ENCODE measurements around the gene TMEM170B. TPM values are rescaled to one million over a fixed set of nuclear protein-coding genes. Genes with fewer than 3 reads are reported as not detected.

The TMEM170B gene
- total RNA-seq, 2 donors from 2014 or later = 1.4 to 1.6 TPM

- H3K9me3 Mint-ChIP-seq = no peaks in the 10 kb centered on the region
- H3K4me1 Mint-ChIP-seq (ENCODE audit: low read depth in 2 of 2) = no peaks in the 10 kb centered on the region
- peaks cover 14 to 51% of the 10 kb centered on the region in 2 donors for H3K27me3 Mint-ChIP-seq
- H3K27ac Mint-ChIP-seq = no peak overlapping the region
- ATAC-seq = no peak
- peaks cover 6% of the 10 kb centered on the region for H3K36me3 Mint-ChIP-seq
- no peak overlapping the region for H3K4me3 Mint-ChIP-seq
- no peak for DNase-seq (ENCODE audit: low spot score)
Measured at GRCh38 chr6:11514672-11515071, 22.9 kb upstream of the TMEM170B start.

- Mint-ChIP-seq H3K27ac (no peak overlapping the region), H3K36me3 (peaks cover under 1% of the 10 kb centered on the region), H3K4me1 (ENCODE audit: low read depth in 2 of 2) (no peaks in the 10 kb centered on the region), H3K27me3 (peaks cover 12 to 47% of the 10 kb centered on the region in 2 donors), H3K9me3 (no peaks in the 10 kb centered on the region), H3K4me3 (no peak overlapping the region)
- ATAC-seq = no peak
- no peak for DNase-seq (ENCODE audit: low spot score)
Measured at GRCh38 chr6:11515763-11516162, 21.8 kb upstream of the TMEM170B start.

GRCh38 chr6:11522812-11523605, 14.5 kb upstream of the TMEM170B start:
- peak in 1 of 2 donors; percentile 20 for ATAC-seq
- H3K4me1 Mint-ChIP-seq (ENCODE audit: low read depth in 2 of 2) = peaks cover 0 to 2% of the 10 kb centered on the region in 2 donors
- no peaks in the 10 kb centered on the region for H3K36me3 Mint-ChIP-seq
- no peak overlapping the region for H3K27ac Mint-ChIP-seq
- no peak overlapping the region for H3K4me3 Mint-ChIP-seq
- peaks cover 0 to 6% of the 10 kb centered on the region in 2 donors for H3K27me3 Mint-ChIP-seq
- H3K9me3 Mint-ChIP-seq = no peaks in the 10 kb centered on the region
- no peak for DNase-seq (ENCODE audit: low spot score)

GRCh38 chr6:11525468-11526155, 11.9 kb upstream of the TMEM170B start:
- DNase-seq (ENCODE audit: low spot score) (peak; percentile 71), ATAC-seq (peak; percentile 75 to 91)
- Mint-ChIP-seq H3K36me3 (no peaks in the 10 kb centered on the region), H3K27ac (peak overlapping the region in 1 of 2 donors; percentile 56), H3K27me3 (peaks cover 11 to 23% of the 10 kb centered on the region in 2 donors), H3K4me3 (no peak overlapping the region), H3K4me1 (ENCODE audit: low read depth in 2 of 2) (peaks cover 0 to 2% of the 10 kb centered on the region in 2 donors), H3K9me3 (no peaks in the 10 kb centered on the region)

- Mint-ChIP-seq H3K4me3 (no peak overlapping the region), H3K9me3 (no peaks in the 10 kb centered on the region), H3K36me3 (no peaks in the 10 kb centered on the region), H3K27me3 (peaks cover 11 to 24% of the 10 kb centered on the region in 2 donors), H3K4me1 (ENCODE audit: low read depth in 2 of 2) (peaks cover 0 to 2% of the 10 kb centered on the region in 2 donors), H3K27ac (peak overlapping the region in 1 of 2 donors; percentile 56)
- no peak for ATAC-seq
- DNase-seq (ENCODE audit: low spot score) = no peak
Measured at GRCh38 chr6:11526156-11526505, 11.4 kb upstream of the TMEM170B start.

- Mint-ChIP-seq H3K9me3 (no peaks in the 10 kb centered on the region), H3K36me3 (no peaks in the 10 kb centered on the region)
- no peak for ATAC-seq
Measured at GRCh38 chr6:11527274-11527870, 10.2 kb upstream of the TMEM170B start.

GRCh38 chr6:11528996-11529395, 8.6 kb upstream of the TMEM170B start:
- ATAC-seq = no peak
- Mint-ChIP-seq H3K36me3 (no peaks in the 10 kb centered on the region), H3K27ac (no peak overlapping the region), H3K27me3 (peaks cover 15 to 28% of the 10 kb centered on the region in 2 donors), H3K4me3 (no peak overlapping the region), H3K9me3 (no peaks in the 10 kb centered on the region), H3K4me1 (ENCODE audit: low read depth in 2 of 2) (peaks cover 0 to 2% of the 10 kb centered on the region in 2 donors)
- DNase-seq (ENCODE audit: low spot score) = no peak

More at GRCh38 chr6:11527274-11527870, 10.2 kb upstream of the TMEM170B start:
- peaks cover 13 to 28% of the 10 kb centered on the region in 2 donors for H3K27me3 Mint-ChIP-seq
- DNase-seq (ENCODE audit: low spot score) = no peak
- no peak overlapping the region for H3K4me3 Mint-ChIP-seq
- H3K27ac Mint-ChIP-seq = peak overlapping the region in 1 of 2 donors; percentile 35
- H3K4me1 Mint-ChIP-seq (ENCODE audit: low read depth in 2 of 2) = peaks cover 0 to 2% of the 10 kb centered on the region in 2 donors

- Mint-ChIP-seq H3K27me3 (peaks cover 21 to 39% of the 10 kb centered on the region in 2 donors), H3K4me3 (no peak overlapping the region), H3K36me3 (no peaks in the 10 kb centered on the region)
Measured at GRCh38 chr6:11532097-11532496, 5.5 kb upstream of the TMEM170B start.

GRCh38 chr6:11534561-11534960, 3.0 kb upstream of the TMEM170B start:
- H3K9me3 Mint-ChIP-seq = no peaks in the 10 kb centered on the region
- DNase-seq (ENCODE audit: low spot score) (no peak), ATAC-seq (no peak)
- H3K36me3 Mint-ChIP-seq = no peaks in the 10 kb centered on the region
- H3K27ac Mint-ChIP-seq = no peak overlapping the region
- H3K27me3 Mint-ChIP-seq = peaks cover 10 to 25% of the 10 kb centered on the region in 2 donors
- no peak overlapping the region for H3K4me3 Mint-ChIP-seq
- peaks cover 4 to 6% of the 10 kb centered on the region in 2 donors for H3K4me1 Mint-ChIP-seq (ENCODE audit: low read depth in 2 of 2)

More at GRCh38 chr6:11532097-11532496, 5.5 kb upstream of the TMEM170B start:
- Mint-ChIP-seq H3K9me3 (no peaks in the 10 kb centered on the region), H3K4me1 (ENCODE audit: low read depth in 2 of 2) (peaks cover 6% of the 10 kb centered on the region in 2 donors), H3K27ac (no peak overlapping the region)
- ATAC-seq (no peak), DNase-seq (ENCODE audit: low spot score) (no peak)

GRCh38 chr6:11535801-11536230, 1.7 kb upstream of the TMEM170B start:
- DNase-seq (ENCODE audit: low spot score) = no peak
- Mint-ChIP-seq H3K4me3 (peak overlapping the region; percentile 88), H3K27me3 (peaks cover 10 to 19% of the 10 kb centered on the region in 2 donors), H3K4me1 (ENCODE audit: low read depth in 2 of 2) (peaks cover 4 to 6% of the 10 kb centered on the region in 2 donors), H3K9me3 (no peaks in the 10 kb centered on the region), H3K27ac (peak overlapping the region in 1 of 2 donors; percentile 82), H3K36me3 (no peaks in the 10 kb centered on the region)
- no peak for ATAC-seq

- Mint-ChIP-seq H3K36me3 (no peaks in the 10 kb centered on the region), H3K27me3 (peaks cover 10 to 11% of the 10 kb centered on the region in 2 donors), H3K27ac (peak overlapping the region; percentile 66 to 82), H3K9me3 (no peaks in the 10 kb centered on the region), H3K4me1 (ENCODE audit: low read depth in 2 of 2) (peaks cover 4 to 6% of the 10 kb centered on the region in 2 donors), H3K4me3 (peak overlapping the region; percentile 88)
- DNase-seq (ENCODE audit: low spot score) (no peak), ATAC-seq (no peak)
Measured at GRCh38 chr6:11536795-11537194, 754 bp upstream of the TMEM170B start.

GRCh38 chr6:11538052-11538818, 686 bp downstream of the TMEM170B start:
- peak overlapping the region; percentile 85 for H3K4me3 Mint-ChIP-seq
- ATAC-seq = peak in 1 of 2 donors; percentile 0

More at GRCh38 chr6:11538052-11538818, 686 bp downstream of the TMEM170B start:
- no peaks in the 10 kb centered on the region for H3K36me3 Mint-ChIP-seq
- H3K27ac Mint-ChIP-seq = peak overlapping the region in 1 of 2 donors; percentile 37
- H3K9me3 Mint-ChIP-seq = no peaks in the 10 kb centered on the region
- no peak for DNase-seq (ENCODE audit: low spot score)
- H3K4me1 Mint-ChIP-seq (ENCODE audit: low read depth in 2 of 2) = peaks cover 4 to 6% of the 10 kb centered on the region in 2 donors
- peaks cover 6 to 11% of the 10 kb centered on the region in 2 donors for H3K27me3 Mint-ChIP-seq

All from natural killer cell treated with Interleukin-12 subunit alpha and Interleukin-12 subunit beta and Interleukin-15 and Interleukin-18, amount 100 ng/mL, for 72 hours (primary cell).